Suppressor macrophage treated with lipopolysaccharide for 1 hour (primary cell): ENCODE data around the gene GOLGA2.
"Not testable (repeated sequence)": the region's sequence is repeated elsewhere in the genome, so short reads cannot be mapped to it uniquely, and the experiment has no call there.

Source experiments
- DNase-seq, 3 donors: peaks; one replicate each; pipeline ENCODE4 v3.0.0-alpha.2; 2020 to 2022

GOLGA2 gene

GRCh38 chr9:128293091-128293490, 17.3 kb upstream of the GOLGA2 start:
- no peak for DNase-seq

- no peak for DNase-seq
Measured at GRCh38 chr9:128292009-128292408, 16.2 kb upstream of the GOLGA2 start.

GRCh38 chr9:128288273-128289004, 12.6 kb upstream of the GOLGA2 start:
- DNase-seq = no peak

DNA sequence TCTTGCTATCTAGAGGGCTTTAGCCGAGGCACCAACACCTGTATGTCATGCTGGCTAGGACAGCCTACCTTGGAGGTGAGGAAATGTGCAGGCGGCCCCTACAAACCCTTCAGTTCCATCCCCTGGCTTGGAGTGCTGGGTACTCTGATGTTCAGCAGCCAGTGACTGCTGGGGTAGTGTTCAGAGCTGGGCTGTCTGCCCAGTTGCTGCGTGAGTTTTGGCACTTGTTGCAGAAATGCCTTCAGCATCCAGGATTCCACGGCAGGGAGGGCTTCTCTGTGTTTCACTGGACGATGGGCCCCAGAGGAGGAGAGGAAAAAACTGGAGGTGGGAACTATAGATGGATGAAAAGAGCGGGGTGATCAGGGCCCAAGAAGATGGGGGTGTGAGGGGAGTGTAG, 10.6 kb upstream of the GOLGA2 start:
- no peak for DNase-seq

DNA sequence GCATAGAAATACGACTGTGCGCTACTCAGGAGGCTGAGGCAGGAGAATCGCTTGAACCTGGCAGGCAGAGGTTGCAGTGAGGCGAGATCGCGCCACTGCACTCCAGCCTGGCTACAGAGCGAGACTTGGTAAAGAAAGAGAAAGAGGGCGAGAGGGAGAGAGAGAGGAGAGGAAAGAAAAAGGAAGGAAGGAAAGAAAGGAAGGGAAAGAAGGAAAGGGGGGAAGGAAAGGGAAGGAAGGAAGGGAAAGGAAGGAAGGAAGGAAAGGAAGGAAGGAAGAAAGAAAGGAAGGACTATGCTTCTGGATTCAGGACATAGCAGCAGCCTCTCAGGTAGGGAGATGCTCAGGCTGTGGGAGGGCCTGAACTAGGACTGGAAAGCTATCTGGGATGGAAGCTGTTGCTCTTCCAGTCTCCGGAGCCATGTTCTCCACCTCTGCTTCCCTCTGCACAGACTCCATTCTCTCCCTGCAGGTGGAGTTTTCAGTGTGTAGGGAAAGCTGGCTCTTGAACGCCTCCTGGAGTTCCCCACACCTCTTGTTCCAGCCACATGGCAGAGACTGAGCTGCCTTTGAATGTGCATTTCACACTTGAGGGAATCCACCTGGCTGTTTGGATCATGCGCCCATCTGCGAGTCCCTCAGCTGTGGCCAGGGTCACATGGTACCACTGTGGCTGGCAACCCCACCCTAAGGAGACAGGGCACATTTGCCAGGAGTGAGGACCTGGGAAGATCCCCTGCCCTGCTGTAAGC, 9.4 kb upstream of the GOLGA2 start:
- no peak for DNase-seq

GRCh38 chr9:128282500-128282899, 6.7 kb upstream of the GOLGA2 start:
- no peak for DNase-seq

DNA sequence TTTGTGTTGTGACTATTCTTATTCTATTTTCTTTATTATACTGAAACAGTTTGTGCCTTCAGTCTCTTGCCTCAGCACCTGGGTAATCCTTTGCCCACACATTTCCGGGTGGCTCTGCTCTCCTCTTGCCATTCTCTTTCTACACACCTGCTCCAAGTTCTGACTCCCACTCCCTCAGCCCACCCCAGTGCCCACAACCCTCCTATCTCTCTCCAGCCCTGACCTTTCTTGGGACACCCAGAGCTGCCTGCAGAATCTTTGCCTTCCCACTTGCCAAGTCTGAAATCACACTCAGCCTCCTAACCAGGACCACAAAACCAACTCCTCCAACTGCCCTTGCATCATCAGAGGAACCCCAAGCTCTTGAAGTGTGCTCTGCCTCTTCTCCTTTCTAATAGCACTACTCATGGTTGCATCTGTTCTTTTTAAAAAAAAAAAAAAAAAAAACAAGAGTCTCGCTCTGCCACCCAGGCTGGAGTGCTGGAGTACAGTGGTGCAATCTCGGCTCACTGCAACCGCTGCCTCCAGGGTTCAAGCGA, 4.3 kb upstream of the GOLGA2 start:
- DNase-seq = peak; percentile 64 to 70 (median 66)

- not testable (repeated sequence) for DNase-seq
Measured at GRCh38 chr9:128279088-128280073, 3.6 kb upstream of the GOLGA2 start.

GRCh38 chr9:128276574-128277270, 915 bp upstream of the GOLGA2 start:
- peak in 1 of 3 donors; percentile 13 for DNase-seq

DNA sequence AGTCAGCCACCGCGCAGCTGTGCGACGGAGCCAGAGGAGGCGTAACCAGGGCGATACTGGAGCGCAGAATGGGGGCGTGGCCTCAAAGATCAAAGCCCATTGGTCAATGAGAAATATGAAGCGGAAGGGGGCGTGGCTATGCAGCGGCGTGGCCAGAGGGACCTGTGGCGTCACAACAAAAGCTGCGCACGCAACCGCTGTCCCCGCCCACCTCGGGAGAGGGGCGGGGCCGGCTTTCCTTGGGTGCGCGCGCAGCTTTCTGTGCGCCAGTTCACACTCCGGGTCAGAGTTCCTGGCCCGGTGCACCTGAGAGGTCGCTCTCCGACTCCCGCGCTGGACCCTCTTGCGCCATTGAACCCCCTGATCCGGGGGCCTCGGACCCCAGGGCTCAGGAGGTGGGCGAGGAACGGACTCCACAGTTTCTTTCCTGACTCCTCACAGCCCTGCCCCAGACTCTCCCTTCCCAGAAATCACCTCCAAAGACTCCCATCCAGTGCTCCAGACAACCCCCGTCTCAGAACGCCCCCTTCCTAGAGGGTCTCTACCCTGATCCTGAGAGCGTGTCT, 284 bp upstream of the GOLGA2 start, which contains the start of gene SWI5:
TSS of gene SWI5 (plus strand) at position 269 of the 566 bp plus-strand sequence.
- peak; percentile 100 for DNase-seq

- DNase-seq = no peak
Measured at GRCh38 chr9:128274245-128274644, 1.6 kb downstream of the GOLGA2 start.

GRCh38 chr9:128271512-128271911, 4.3 kb downstream of the GOLGA2 start:
- no peak for DNase-seq

GRCh38 chr9:128271112-128271511, 4.7 kb downstream of the GOLGA2 start:
- DNase-seq = no peak

- no peak for DNase-seq
Measured at GRCh38 chr9:128266868-128267590, 8.8 kb downstream of the GOLGA2 start.

DNA sequence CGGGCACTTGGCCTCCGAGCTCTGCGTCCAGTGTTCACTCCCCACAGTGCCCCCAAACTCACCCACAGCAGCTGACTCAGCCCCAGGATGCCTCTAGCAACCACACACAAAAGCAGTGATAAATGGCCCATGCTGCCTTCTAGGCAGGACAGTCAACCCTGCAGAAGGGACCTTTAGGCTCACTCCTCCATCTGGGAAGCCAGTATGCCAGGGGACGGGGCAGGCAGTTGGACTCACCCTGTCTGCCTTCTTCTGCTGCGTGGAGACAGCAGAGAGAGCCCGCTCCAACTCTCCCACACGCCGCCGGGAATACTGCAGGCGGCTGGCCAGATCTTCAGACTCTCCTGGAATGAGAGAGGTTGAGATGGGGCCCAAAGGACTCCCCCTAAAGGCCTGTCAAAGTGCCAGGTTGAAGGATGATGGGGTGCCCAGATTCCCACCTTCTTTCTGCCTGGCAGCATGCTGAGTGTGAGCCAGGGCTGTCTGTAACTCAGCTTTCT, 10.4 kb downstream of the GOLGA2 start:
- no peak for DNase-seq

- no peak for DNase-seq
Measured at GRCh38 chr9:128262687-128263086, 13.1 kb downstream of the GOLGA2 start.

GRCh38 chr9:128260340-128260739, 15.5 kb downstream of the GOLGA2 start:
- no peak for DNase-seq

DNA sequence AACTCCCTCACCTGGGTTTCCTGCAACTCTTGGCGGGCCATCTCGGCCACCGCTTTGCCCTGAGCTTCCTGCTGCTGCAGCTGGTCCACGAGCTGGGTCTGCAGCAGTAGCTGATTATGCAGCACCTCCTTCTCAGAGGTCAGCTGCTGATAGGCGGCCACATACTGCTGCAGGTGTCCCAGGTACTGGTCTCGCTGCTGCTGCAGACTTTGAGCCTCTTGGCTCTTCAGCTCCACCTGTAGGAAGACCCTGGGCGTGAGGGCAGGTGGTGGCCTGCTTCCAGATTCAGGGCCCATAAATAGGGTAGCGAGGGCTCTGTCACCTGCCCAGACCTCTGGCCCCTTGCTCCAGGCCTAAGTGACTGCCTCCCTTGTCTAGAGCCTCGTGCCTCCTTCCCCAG, 16.7 kb downstream of the GOLGA2 start:
- no peak for DNase-seq

- no peak for DNase-seq
Measured at GRCh38 chr9:128258326-128258725, 17.5 kb downstream of the GOLGA2 start.

DNA sequence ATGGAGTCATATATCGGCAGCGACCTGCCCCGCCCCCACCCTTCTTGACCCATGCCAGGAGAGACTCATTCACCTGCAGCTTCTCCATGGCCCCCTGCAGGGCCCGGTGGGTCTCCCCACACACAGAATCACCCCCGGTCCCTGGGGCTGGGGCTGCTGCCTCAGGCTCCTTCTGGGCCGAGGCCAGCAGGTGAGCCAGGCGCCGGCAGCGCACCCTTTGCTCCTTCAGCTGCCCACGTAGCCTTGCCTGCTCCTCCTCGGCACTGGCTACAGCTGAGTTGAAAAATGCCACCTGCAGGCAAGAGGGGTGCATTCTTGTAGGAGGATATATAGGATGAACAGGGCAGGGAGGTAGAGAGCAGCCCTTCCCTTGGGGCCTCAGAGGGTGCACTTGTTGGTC, 17.9 kb downstream of the GOLGA2 start:
- DNase-seq = no peak
